ENCODE measurements around the gene ZNF569.
"Not testable (repeated sequence)": the region's sequence is repeated elsewhere in the genome, so short reads cannot be mapped to it uniquely, and the experiment has no call there.

ZNF569 gene

GRCh38 chr19:37466798-37467607 lies at the start of gene ZNF569:
Gene ZNF569, minus strand, starts transcription at chr19:37467444. Its CDS starts 22,523 bp downstream, at chr19:37444921.
- DNase-seq = peak; percentile 94

- DNase-seq = no peak
Measured at GRCh38 chr19:37513397-37513796, 46.2 kb upstream of the ZNF569 start.

GRCh38 chr19:37511821-37512220 lies 44.6 kb upstream of the ZNF569 start:
- DNase-seq = no peak

GRCh38 chr19:37511186-37511585 lies 43.9 kb upstream of the ZNF569 start:
- DNase-seq = no peak

GRCh38 chr19:37507167-37507464 lies 39.9 kb upstream of the ZNF569 start:
- DNase-seq = no peak

GRCh38 chr19:37506387-37507166 lies 39.3 kb upstream of the ZNF569 start, which contains the start of gene ZNF793:
Gene ZNF793, plus strand, starts transcription at chr19:37506939. Its CDS starts 16,501 bp downstream, at chr19:37523440.
- DNase-seq = peak; percentile 74

GRCh38 chr19:37505958-37506386 lies 38.7 kb upstream of the ZNF569 start:
- DNase-seq = no peak

- no peak for DNase-seq
Measured at GRCh38 chr19:37492213-37492612, 25.0 kb upstream of the ZNF569 start.

GRCh38 chr19:37484406-37485168 lies 17.3 kb upstream of the ZNF569 start:
- DNase-seq = no peak

GRCh38 chr19:37472165-37472564 lies 4.9 kb upstream of the ZNF569 start:
- no peak for DNase-seq

GRCh38 chr19:37470216-37470615 lies 3.0 kb upstream of the ZNF569 start:
- DNase-seq = no peak

- DNase-seq = peak; percentile 88
Measured at GRCh38 chr19:37468961-37469777, 1.9 kb upstream of the ZNF569 start, which contains the start of gene ZNF570. Gene ZNF570, plus strand, starts transcription at chr19:37469356. Its CDS starts 999 bp downstream, at chr19:37470355.

GRCh38 chr19:37467608-37468090 lies 405 bp upstream of the ZNF569 start:
- no peak for DNase-seq

- no peak for DNase-seq
Measured at GRCh38 chr19:37466277-37466797, 907 bp downstream of the ZNF569 start.

GRCh38 chr19:37452500-37453245 lies 14.6 kb downstream of the ZNF569 start:
- DNase-seq = no peak

GRCh38 chr19:37413313-37414084 lies 53.7 kb downstream of the ZNF569 start:
- DNase-seq = no peak

GRCh38 chr19:37412700-37413099 lies 54.5 kb downstream of the ZNF569 start:
- DNase-seq = no peak

GRCh38 chr19:37406140-37406846 lies 61.0 kb downstream of the ZNF569 start:
- DNase-seq = not testable (repeated sequence)

GRCh38 chr19:37403403-37403802 lies 63.8 kb downstream of the ZNF569 start:
- no peak for DNase-seq

GRCh38 chr19:37401078-37401477 lies 66.2 kb downstream of the ZNF569 start:
- DNase-seq = no peak

All from fibroblast of skin of right quadriceps (primary cell).